IPS DF 6.9 (cell line): ENCODE results near the gene RBM34.
"Not testable (repeated sequence)": the region's sequence is repeated elsewhere in the genome, so short reads cannot be mapped to it uniquely, and the experiment has no call there.

Experiments
- DNase-seq: peaks from one replicate; pipeline ENCODE4 v3.0.0-alpha.2; 2013; ENCODE audit warnings: low read depth, low spot score
- H3K27ac ChIP-seq: one replicate; pipeline ENCODE4 v1.5.1; 2013; ENCODE audit warnings: low read length, control low read depth
- H3K27me3 ChIP-seq: 2 replicates; pipeline ENCODE4 v1.6.1; 2013; ENCODE audit warnings: mild to moderate bottlenecking, low read length; ENCODE audit not compliant: control insufficient read depth, insufficient read depth
- H3K36me3 ChIP-seq: 2 replicates; pipeline ENCODE4 v1.6.1; 2013; ENCODE audit warnings: low read length; ENCODE audit not compliant: control insufficient read depth, insufficient read depth
- H3K4me1 ChIP-seq: 2 replicates; pipeline ENCODE4 v1.6.1; 2013; ENCODE audit warnings: low read length; ENCODE audit not compliant: control insufficient read depth, insufficient read depth
- H3K4me3 ChIP-seq: 2 replicates; pipeline ENCODE4 v1.5.1; 2013; ENCODE audit warnings: mild to moderate bottlenecking, low read length
- H3K9me3 ChIP-seq: 2 replicates; pipeline ENCODE4 v1.6.1; 2013; ENCODE audit warnings: low read length, inconsistent platforms; ENCODE audit not compliant: control insufficient read depth, insufficient read depth
- WGBS: extraction: QIAGEN DNeasy Blood & Tissue Kit; methylation state at CpG from one replicate; pipeline ENCODE4 v1.1.7; 2013; ENCODE audit warnings: mixed read lengths, missing lambda C conversion rate; ENCODE audit not compliant: insufficient read length, insufficient coverage; 5-methylcytosine and 5-hydroxymethylcytosine counted together

Gene RBM34

GRCh38 chr1:235102259-235102582 lies 58.8 kb downstream of the RBM34 start:
- no peaks in the 10 kb centered on the region for H3K27me3 ChIP-seq
- no peak overlapping the region for H3K27ac ChIP-seq
- no peak for DNase-seq
- no peaks in the 10 kb centered on the region for H3K36me3 ChIP-seq
- no peaks in the 10 kb centered on the region for H3K4me1 ChIP-seq
- no CpG with 5 or more reads among the region's 3 CpGs for WGBS
- H3K4me3 ChIP-seq = no peak overlapping the region
- no peaks in the 10 kb centered on the region for H3K9me3 ChIP-seq

- no peak overlapping the region for H3K4me3 ChIP-seq
- 100% methylated on average over 1 of the region's 5 CpGs for WGBS
Observed at GRCh38 chr1:235101558-235102258, 59.3 kb downstream of the RBM34 start.

GRCh38 chr1:235100194-235100772 lies 60.8 kb downstream of the RBM34 start:
- Histone ChIP-seq H3K4me3 (no peak overlapping the region), H3K27me3 (no peaks in the 10 kb centered on the region), H3K9me3 (no peaks in the 10 kb centered on the region), H3K36me3 (no peaks in the 10 kb centered on the region), H3K4me1 (no peaks in the 10 kb centered on the region), H3K27ac (no peak overlapping the region)
- no peak for DNase-seq
- WGBS = no CpG with 5 or more reads among the region's 13 CpGs

More at GRCh38 chr1:235101558-235102258, 59.3 kb downstream of the RBM34 start:
- H3K9me3 ChIP-seq = no peaks in the 10 kb centered on the region
- no peaks in the 10 kb centered on the region for H3K36me3 ChIP-seq
- no peak for DNase-seq
- no peak overlapping the region for H3K27ac ChIP-seq
- no peaks in the 10 kb centered on the region for H3K4me1 ChIP-seq
- H3K27me3 ChIP-seq = no peaks in the 10 kb centered on the region

- WGBS = no CpG with 5 or more reads among the region's 9 CpGs
- Histone ChIP-seq H3K27ac (no peak overlapping the region), H3K36me3 (no peaks in the 10 kb centered on the region), H3K9me3 (no peaks in the 10 kb centered on the region), H3K4me3 (no peak overlapping the region), H3K27me3 (no peaks in the 10 kb centered on the region), H3K4me1 (no peaks in the 10 kb centered on the region)
- no peak for DNase-seq
Observed at GRCh38 chr1:235098991-235099390, 62.1 kb downstream of the RBM34 start.

GRCh38 chr1:235098547-235098946 lies 62.5 kb downstream of the RBM34 start:
- Histone ChIP-seq H3K9me3 (no peaks in the 10 kb centered on the region), H3K36me3 (no peaks in the 10 kb centered on the region), H3K27ac (no peak overlapping the region), H3K4me3 (no peak overlapping the region), H3K27me3 (no peaks in the 10 kb centered on the region), H3K4me1 (peaks cover under 1% of the 10 kb centered on the region; the same call in 1 of the 2 replicates)
- DNase-seq = no peak
- WGBS = no CpG with 5 or more reads among the region's 6 CpGs

- not testable (repeated sequence) for H3K27ac ChIP-seq, H3K4me3 ChIP-seq, H3K4me1 ChIP-seq, H3K9me3 ChIP-seq, H3K36me3 ChIP-seq, H3K27me3 ChIP-seq, DNase-seq
- no CpG with 5 or more reads among the region's 14 CpGs for WGBS
Observed at GRCh38 chr1:235097501-235097900, 63.5 kb downstream of the RBM34 start.

GRCh38 chr1:235095938-235096562 lies 65.0 kb downstream of the RBM34 start:
- peaks cover 7% of the 10 kb centered on the region; the same call in 1 of the 2 replicates for H3K4me1 ChIP-seq
- no peaks in the 10 kb centered on the region for H3K27me3 ChIP-seq
- H3K36me3 ChIP-seq = no peaks in the 10 kb centered on the region
- no peak overlapping the region for H3K27ac ChIP-seq
- WGBS = no CpG with 5 or more reads among the region's 6 CpGs
- DNase-seq = no peak
- H3K9me3 ChIP-seq = no peaks in the 10 kb centered on the region
- no peak overlapping the region for H3K4me3 ChIP-seq

GRCh38 chr1:235093696-235094592 lies 67.1 kb downstream of the RBM34 start:
- Histone ChIP-seq H3K4me3 (peak overlapping the region; percentile 8; the same call in 1 of the 2 replicates), H3K36me3 (no peaks in the 10 kb centered on the region), H3K27me3 (no peaks in the 10 kb centered on the region), H3K4me1 (peaks cover 14% of the 10 kb centered on the region; the same call in 1 of the 2 replicates), H3K9me3 (no peaks in the 10 kb centered on the region), H3K27ac (no peak overlapping the region)
- no peak for DNase-seq
- WGBS = no CpG with 5 or more reads among the region's 24 CpGs

GRCh38 chr1:235093013-235093695 lies 67.9 kb downstream of the RBM34 start:
- no peak overlapping the region for H3K27ac ChIP-seq
- no peak for DNase-seq

GRCh38 chr1:235092415-235092814 lies 68.6 kb downstream of the RBM34 start:
- H3K4me3 ChIP-seq, DNase-seq, H3K9me3 ChIP-seq, H3K36me3 ChIP-seq, H3K27ac ChIP-seq, H3K27me3 ChIP-seq: not testable (repeated sequence)
- peaks cover 14% of the 10 kb centered on the region; the same call in 1 of the 2 replicates for H3K4me1 ChIP-seq
- no CpG with 5 or more reads among the region's 14 CpGs for WGBS

More at GRCh38 chr1:235093013-235093695, 67.9 kb downstream of the RBM34 start:
- Histone ChIP-seq H3K4me1 (peaks cover 14% of the 10 kb centered on the region; the same call in 1 of the 2 replicates), H3K4me3 (peak overlapping the region; percentile 8; the same call in 1 of the 2 replicates), H3K27me3 (no peaks in the 10 kb centered on the region), H3K9me3 (no peaks in the 10 kb centered on the region), H3K36me3 (no peaks in the 10 kb centered on the region)
- no CpG with 5 or more reads among the region's 27 CpGs for whole genome bisulfite sequencing
